ENCODE data around the gene UBE2G2. TPM values are rescaled to one million over a fixed set of nuclear protein-coding genes. Genes with fewer than 3 reads are reported as not detected.

The UBE2G2 gene
- total and polyA plus RNA-seq, 2 of the 4 experiments (the other 2 are of a cell fraction): 65.4 to 91.7 TPM

DNA sequence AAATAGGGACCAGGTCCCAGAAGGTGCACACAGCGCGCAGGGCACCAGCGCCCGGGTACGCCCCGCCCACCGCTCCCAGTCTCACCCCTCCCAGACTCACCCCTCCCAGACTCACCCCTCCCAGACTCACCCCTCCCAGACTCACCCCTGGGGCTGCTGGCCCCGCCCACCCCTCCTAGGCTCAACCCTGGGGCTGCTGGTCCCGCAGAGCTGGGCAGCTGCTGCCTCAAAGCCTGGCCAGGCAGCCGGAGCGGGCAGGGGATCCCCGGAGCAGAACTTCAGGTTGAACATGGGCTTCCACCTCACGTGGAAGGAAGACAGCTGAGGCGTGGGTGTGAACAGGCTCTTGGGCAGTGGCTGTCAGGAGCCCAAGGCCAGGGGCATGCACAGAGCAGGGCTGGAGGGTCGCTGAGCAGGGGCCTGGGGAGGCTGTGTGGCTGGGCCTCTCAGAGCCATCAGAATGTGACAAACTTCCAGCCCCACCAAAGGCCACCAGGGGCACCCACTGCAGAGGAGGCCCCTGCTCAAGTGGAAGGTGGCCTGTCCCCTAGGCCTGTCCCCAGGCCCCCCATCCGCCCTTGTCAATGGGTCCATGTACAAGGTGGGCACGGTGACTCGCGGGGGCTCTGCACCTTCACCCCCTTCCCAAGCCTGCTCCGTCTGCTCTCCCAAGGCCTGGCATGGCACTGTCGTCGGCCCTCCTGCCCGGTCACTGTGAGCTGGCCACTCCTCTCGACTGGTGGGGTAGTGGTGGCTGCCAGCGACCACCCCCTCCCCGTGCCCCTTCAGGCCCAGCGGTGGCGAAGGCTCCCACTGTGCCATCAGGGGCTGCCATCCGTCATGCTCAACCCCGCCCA, 36.6 kb upstream of the UBE2G2 start:
- Histone ChIP-seq H3K9me1 (ENCODE audit: insufficient read depth, low read length) (no peaks in the 10 kb centered on the region), H3K9me3 (ENCODE audit: control insufficient read depth, insufficient read depth, low read length) (no peaks in the 10 kb centered on the region), H4K20me1 (ENCODE audit: insufficient read depth, low read length) (no peaks in the 10 kb centered on the region), H3K4me2 (ENCODE audit: low read depth, low read length) (no peak overlapping the region), H2BK15ac (ENCODE audit: low read depth, low read length) (no peak overlapping the region), H2AK9ac (replicated peaks; ENCODE audit: low read depth, low read length, poor library complexity) (no peak overlapping the region), H3K14ac (replicated peaks; ENCODE audit: low read depth, low read length) (no peak overlapping the region), H3K23ac (ENCODE audit: low read depth, low read length) (no peak overlapping the region), H3K4ac (ENCODE audit: low read depth, low read length) (no peak overlapping the region), H3K36me3 (ENCODE audit: control insufficient read depth, insufficient read depth, low read length) (no peaks in the 10 kb centered on the region), H3K27ac (ENCODE audit: insufficient read depth, low read length) (no peak overlapping the region), H2AK5ac (ENCODE audit: low read depth, low read length) (no peak overlapping the region), H4K5ac (ENCODE audit: low read depth, low read length) (no peak overlapping the region), H2BK20ac (ENCODE audit: low read depth, low read length) (no peak overlapping the region), H4K91ac (ENCODE audit: insufficient read depth, low read depth, low read length) (no peak overlapping the region), H3K56ac (ENCODE audit: extremely low read depth, insufficient read depth, low read length) (no peak overlapping the region), H3K18ac (ENCODE audit: low read depth, low read length) (no peak overlapping the region), H3K9ac (ENCODE audit: low read depth, low read length) (no peak overlapping the region), H3K27me3 (ENCODE audit: control insufficient read depth, insufficient read depth, low read length) (peaks cover 28% of the 10 kb centered on the region), H2BK120ac (ENCODE audit: low read depth, low read length) (no peak overlapping the region), H3K4me1 (ENCODE audit: control insufficient read depth, insufficient read depth, low read length) (peaks cover 5% of the 10 kb centered on the region; the same call in 1 of the 2 replicates), H4K8ac (ENCODE audit: low read depth in 2 of 2, low read length in 2 of 2) (no peak overlapping the region), H3K79me1 (ENCODE audit: low read depth in 1 of 2, low read length in 2 of 2) (no peaks in the 10 kb centered on the region), H2BK5ac (ENCODE audit: low read depth, low read length, poor library complexity, severe bottlenecking) (no peak overlapping the region), H2AFZ (replicated peaks; ENCODE audit: low read length, poor library complexity) (peak overlapping the region; percentile 19), H3K4me3 (ENCODE audit: insufficient read depth, low read depth, low read length) (no peak overlapping the region)
- CTCF ChIA-PET: no interaction called here
- no TSS peak for BruUV-seq (replicated peaks)
- dilution Hi-C loops (cut with HindIII; ENCODE audit: low sequenced_read_pairs, unreplicated experiment) (no loop called here), in situ Hi-C loops (cut with MboI; ENCODE audit: low sequenced_read_pairs) (no loop called here), intact Hi-C loops (cut with micrococcal nuclease) (no loop called here)
- POLR2A ChIA-PET (ENCODE audit: unreplicated experiment): no interaction called here
- TF ChIP-seq CEBPB (IDR thresholded peaks at IDR 0.05; ENCODE audit: low read depth, low read length): no peak
- no peak for TF ChIP-seq RFX5 (IDR thresholded peaks at IDR 0.05; ENCODE audit: low read depth, low read length)
- TF ChIP-seq CHD1 (IDR thresholded peaks at IDR 0.05; ENCODE audit: low read depth, low read length): no peak
- TF ChIP-seq, protein P1, sequence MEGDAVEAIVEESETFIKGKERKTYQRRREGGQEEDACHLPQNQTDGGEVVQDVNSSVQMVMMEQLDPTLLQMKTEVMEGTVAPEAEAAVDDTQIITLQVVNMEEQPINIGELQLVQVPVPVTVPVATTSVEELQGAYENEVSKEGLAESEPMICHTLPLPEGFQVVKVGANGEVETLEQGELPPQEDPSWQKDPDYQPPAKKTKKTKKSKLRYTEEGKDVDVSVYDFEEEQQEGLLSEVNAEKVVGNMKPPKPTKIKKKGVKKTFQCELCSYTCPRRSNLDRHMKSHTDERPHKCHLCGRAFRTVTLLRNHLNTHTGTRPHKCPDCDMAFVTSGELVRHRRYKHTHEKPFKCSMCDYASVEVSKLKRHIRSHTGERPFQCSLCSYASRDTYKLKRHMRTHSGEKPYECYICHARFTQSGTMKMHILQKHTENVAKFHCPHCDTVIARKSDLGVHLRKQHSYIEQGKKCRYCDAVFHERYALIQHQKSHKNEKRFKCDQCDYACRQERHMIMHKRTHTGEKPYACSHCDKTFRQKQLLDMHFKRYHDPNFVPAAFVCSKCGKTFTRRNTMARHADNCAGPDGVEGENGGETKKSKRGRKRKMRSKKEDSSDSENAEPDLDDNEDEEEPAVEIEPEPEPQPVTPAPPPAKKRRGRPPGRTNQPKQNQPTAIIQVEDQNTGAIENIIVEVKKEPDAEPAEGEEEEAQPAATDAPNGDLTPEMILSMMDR (conservative IDR thresholded peaks at IDR 0.05; ENCODE audit: low read depth, low read length): no peak
- no peak for TF ChIP-seq FOS (IDR thresholded peaks at IDR 0.05; ENCODE audit: low read depth, low read length)
- no peak for TF ChIP-seq MAZ (IDR thresholded peaks at IDR 0.05; ENCODE audit: borderline replicate concordance, low read depth, low read length)
- no peak for TF ChIP-seq RCOR1 (IDR thresholded peaks at IDR 0.05; ENCODE audit: insufficient replicate concordance, low read length)
- TF ChIP-seq POLR2A (IDR thresholded peaks at IDR 0.05; ENCODE audit: low read depth, low read length): no peak
- no peak for TF ChIP-seq NFE2L2 (IDR thresholded peaks at IDR 0.05; ENCODE audit: low read depth, low read length)
- TF ChIP-seq BHLHE40 (IDR thresholded peaks at IDR 0.05; ENCODE audit: low read depth, low read length): no peak
- TF ChIP-seq, protein P2, sequence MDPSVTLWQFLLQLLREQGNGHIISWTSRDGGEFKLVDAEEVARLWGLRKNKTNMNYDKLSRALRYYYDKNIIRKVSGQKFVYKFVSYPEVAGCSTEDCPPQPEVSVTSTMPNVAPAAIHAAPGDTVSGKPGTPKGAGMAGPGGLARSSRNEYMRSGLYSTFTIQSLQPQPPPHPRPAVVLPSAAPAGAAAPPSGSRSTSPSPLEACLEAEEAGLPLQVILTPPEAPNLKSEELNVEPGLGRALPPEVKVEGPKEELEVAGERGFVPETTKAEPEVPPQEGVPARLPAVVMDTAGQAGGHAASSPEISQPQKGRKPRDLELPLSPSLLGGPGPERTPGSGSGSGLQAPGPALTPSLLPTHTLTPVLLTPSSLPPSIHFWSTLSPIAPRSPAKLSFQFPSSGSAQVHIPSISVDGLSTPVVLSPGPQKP (IDR thresholded peaks at IDR 0.05; ENCODE audit: borderline replicate concordance, low read depth, low read length): no peak
- no peak for TF ChIP-seq RAD21 (IDR thresholded peaks at IDR 0.05; ENCODE audit: low read length)
- TF ChIP-seq MAFK (IDR thresholded peaks at IDR 0.05; ENCODE audit: low read depth, low read length): no peak
- no peak for TF ChIP-seq MXI1 (IDR thresholded peaks at IDR 0.05; ENCODE audit: borderline replicate concordance, low read depth, low read length)
- DNase-seq (no peak), ATAC-seq (ENCODE audit: low read depth) (no peak)
- WGBS, 2 experiments (ENCODE audit: extremely low coverage in 2 of 2, insufficient read length in 1 of 2): 77% methylated on average over 12 of the region's 30 CpGs; no CpG with 5 or more reads in 1 of the 2 experiments
